Measurements from ENCODE around the gene SNTG2.

DNA sequence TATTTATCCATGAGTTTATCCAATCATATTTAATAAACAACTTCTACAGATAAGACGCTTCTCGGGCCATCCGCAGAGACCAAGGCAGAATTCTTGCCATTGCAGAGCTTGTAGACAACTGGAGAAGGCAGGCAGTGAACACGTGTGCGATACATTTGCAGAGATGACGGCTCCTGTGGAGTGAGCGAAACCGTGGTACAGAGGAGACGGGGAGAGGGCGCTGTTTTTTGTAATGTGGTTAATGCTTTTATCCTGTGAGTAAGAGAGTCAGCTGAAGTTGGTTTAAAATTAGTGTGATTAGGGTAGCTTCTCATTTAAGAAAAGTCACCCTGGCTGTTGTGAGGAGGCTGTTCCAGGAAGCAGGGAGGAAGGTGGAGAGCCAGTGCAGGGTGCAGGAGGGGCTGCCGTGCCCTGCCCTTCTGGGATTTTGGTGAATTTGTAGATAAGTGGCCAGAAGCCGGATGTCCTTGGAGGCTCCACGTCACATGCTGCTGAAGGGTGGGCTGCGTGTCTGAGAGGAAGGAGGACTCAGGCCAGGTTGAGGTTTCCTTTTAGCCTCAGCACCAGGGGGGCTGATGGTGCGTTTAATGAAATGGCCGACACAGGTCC, 151.4 kb downstream of the SNTG2 start:
- TF ChIP-seq EZH2 (IDR thresholded peaks at IDR 0.05; ENCODE audit: low read length, missing control alignments): no peak
- TF ChIP-seq, protein P1, sequence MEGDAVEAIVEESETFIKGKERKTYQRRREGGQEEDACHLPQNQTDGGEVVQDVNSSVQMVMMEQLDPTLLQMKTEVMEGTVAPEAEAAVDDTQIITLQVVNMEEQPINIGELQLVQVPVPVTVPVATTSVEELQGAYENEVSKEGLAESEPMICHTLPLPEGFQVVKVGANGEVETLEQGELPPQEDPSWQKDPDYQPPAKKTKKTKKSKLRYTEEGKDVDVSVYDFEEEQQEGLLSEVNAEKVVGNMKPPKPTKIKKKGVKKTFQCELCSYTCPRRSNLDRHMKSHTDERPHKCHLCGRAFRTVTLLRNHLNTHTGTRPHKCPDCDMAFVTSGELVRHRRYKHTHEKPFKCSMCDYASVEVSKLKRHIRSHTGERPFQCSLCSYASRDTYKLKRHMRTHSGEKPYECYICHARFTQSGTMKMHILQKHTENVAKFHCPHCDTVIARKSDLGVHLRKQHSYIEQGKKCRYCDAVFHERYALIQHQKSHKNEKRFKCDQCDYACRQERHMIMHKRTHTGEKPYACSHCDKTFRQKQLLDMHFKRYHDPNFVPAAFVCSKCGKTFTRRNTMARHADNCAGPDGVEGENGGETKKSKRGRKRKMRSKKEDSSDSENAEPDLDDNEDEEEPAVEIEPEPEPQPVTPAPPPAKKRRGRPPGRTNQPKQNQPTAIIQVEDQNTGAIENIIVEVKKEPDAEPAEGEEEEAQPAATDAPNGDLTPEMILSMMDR (conservative IDR thresholded peaks at IDR 0.05 in 1 of 2, IDR thresholded peaks at IDR 0.05 in 1 of 2; ENCODE audit: low read depth in 1 of 2, low read length in 2 of 2): no peak
